ENCODE data around the gene MFAP2. TPM values are rescaled to one million over a fixed set of nuclear protein-coding genes. Genes with fewer than 3 reads are reported as not detected.

Gene MFAP2
- total RNA-seq, 2 donors from 2014 or later: 1.4 to 6.0 TPM

- intact Hi-C loops (cut with DNase I): no loop called here
- H3K36me3 ChIP-seq: no peaks in the 10 kb centered on the region
- no peak overlapping the region for H3K9ac ChIP-seq (ENCODE audit: low read depth in 2 of 2, low read length in 2 of 2)
- H3K9me3 ChIP-seq: no peaks in the 10 kb centered on the region
- H3K27me3 ChIP-seq: no peaks in the 10 kb centered on the region
- H3K4me3 ChIP-seq: no peak overlapping the region
- TF ChIP-seq CTCF (IDR thresholded peaks at IDR 0.05): no peak
- no peak overlapping the region for H3K27ac ChIP-seq
- no peaks in the 10 kb centered on the region for H3K4me1 ChIP-seq
- DNase-seq: no peak
These were observed 53.2 kb downstream of the MFAP2 start for GRCh38 chr1:16927256-16927655.

- H3K27ac ChIP-seq: no peak overlapping the region
- no peak for DNase-seq
- no peak overlapping the region for H3K4me3 ChIP-seq
- H3K36me3 ChIP-seq: no peaks in the 10 kb centered on the region
- H3K27me3 ChIP-seq: no peaks in the 10 kb centered on the region
- TF ChIP-seq CTCF (IDR thresholded peaks at IDR 0.05): no peak
- no peaks in the 10 kb centered on the region for H3K4me1 ChIP-seq
- intact Hi-C loops (cut with DNase I): no loop called here
- H3K9ac ChIP-seq (ENCODE audit: low read depth in 2 of 2, low read length in 2 of 2): no peak overlapping the region
- H3K9me3 ChIP-seq: no peaks in the 10 kb centered on the region
These were observed 53.8 kb downstream of the MFAP2 start for GRCh38 chr1:16926491-16927073.

GRCh38 chr1:16925635-16926490 is 54.6 kb downstream of the MFAP2 start:
- H3K27ac ChIP-seq: no peak overlapping the region
- H3K27me3 ChIP-seq: no peaks in the 10 kb centered on the region
- H3K4me3 ChIP-seq: no peak overlapping the region
- no peaks in the 10 kb centered on the region for H3K9me3 ChIP-seq
- intact Hi-C loops (cut with DNase I): no loop called here
- no peak for TF ChIP-seq CTCF (IDR thresholded peaks at IDR 0.05)
- DNase-seq: no peak
- H3K4me1 ChIP-seq: no peaks in the 10 kb centered on the region
- no peaks in the 10 kb centered on the region for H3K36me3 ChIP-seq
- no peak overlapping the region for H3K9ac ChIP-seq (ENCODE audit: low read depth in 2 of 2, low read length in 2 of 2)

- no peak overlapping the region for H3K27ac ChIP-seq
- intact Hi-C loops (cut with DNase I): no loop called here
- no peak for TF ChIP-seq CTCF (IDR thresholded peaks at IDR 0.05)
- H3K9ac ChIP-seq (ENCODE audit: low read depth in 2 of 2, low read length in 2 of 2): no peak overlapping the region
- no peaks in the 10 kb centered on the region for H3K4me1 ChIP-seq
- no peaks in the 10 kb centered on the region for H3K27me3 ChIP-seq
- H3K36me3 ChIP-seq: no peaks in the 10 kb centered on the region
- H3K9me3 ChIP-seq: no peaks in the 10 kb centered on the region
- DNase-seq: no peak
- no peak overlapping the region for H3K4me3 ChIP-seq
These were observed 55.4 kb downstream of the MFAP2 start for GRCh38 chr1:16924919-16925477.

Other genes with a start within 250 kb of the MFAP2 start
- gene RNU1-4, start 240.1 kb downstream of the MFAP2 start, total RNA-seq: 1,000 to 10,000 TPM; 1,159 to 2,517 TPM
- 1,000 to 10,000 TPM; 1,159 to 2,517 TPM for gene RNU1-2, start 84.6 kb downstream of the MFAP2 start, total RNA-seq
- gene CROCC, start 58.7 kb downstream of the MFAP2 start, total RNA-seq: 10 to 100 TPM in 1 of 2 donors, 1 to 10 TPM in 1; 6.9 to 21.6 TPM
- 100 to 1,000 TPM in 1 of 2 donors, 10 to 100 TPM in 1; 55.3 to 111 TPM for gene ATP13A2, start 31.3 kb upstream of the MFAP2 start, total RNA-seq
- 100 to 1,000 TPM; 208 to 229 TPM for gene SDHB, start 73.4 kb upstream of the MFAP2 start, total RNA-seq
- gene PADI2, start 138.8 kb upstream of the MFAP2 start, total RNA-seq: 100 to 1,000 TPM; 177 to 211 TPM
- under 1 TPM; 0.47 to 0.50 TPM for gene PADI1, start 224.5 kb upstream of the MFAP2 start, total RNA-seq

Data from colonic mucosa (tissue), 4 donors.